OCI-LY1 (cell line): ENCODE data around the gene DPH1.

Experiments used
- H2AFZ ChIP-seq: fragments of 200-600 bp; sonication (generic), shearing (Covaris generic); 2 replicates; pipeline ENCODE4 v1.6.0; 2014; ENCODE audit warnings: antibody characterized with exemption, mild to moderate bottlenecking, low read length
- H3F3A ChIP-seq: fragments of 200-600 bp; sonication (generic), shearing (Covaris generic); 2 replicates; pipeline ENCODE4 v1.6.0; 2014; ENCODE audit warnings: mild to moderate bottlenecking, antibody characterized with exemption, low read length, moderate library complexity; ENCODE audit not compliant: insufficient read depth
- H3K27ac ChIP-seq: fragments of 200-600 bp; sonication (generic); 2 replicates; pipeline ENCODE4 v1.5.1; 2014; ENCODE audit warnings: low read length, mixed run types, mild to moderate bottlenecking, low read depth; ENCODE audit not compliant: poor library complexity, severe bottlenecking
- H3K27me3 ChIP-seq: fragments of 200-600 bp; sonication (generic); 2 replicates; pipeline ENCODE4 v1.6.0; 2014; ENCODE audit warnings: antibody characterized with exemption, mild to moderate bottlenecking, low read length, moderate library complexity; ENCODE audit not compliant: insufficient read depth
- H3K36me3 ChIP-seq: fragments of 200-600 bp; sonication (generic); 2 replicates; pipeline ENCODE4 v1.6.1; 2014; ENCODE audit warnings: mild to moderate bottlenecking, antibody characterized with exemption, low read length, moderate library complexity, mixed read lengths; ENCODE audit not compliant: insufficient read depth
- H3K4me1 ChIP-seq: fragments of 200-600 bp; sonication (generic); 2 replicates; pipeline ENCODE4 v1.5.1; 2014; ENCODE audit warnings: mild to moderate bottlenecking, low read length, moderate library complexity; ENCODE audit not compliant: insufficient read depth, severe bottlenecking
- H3K4me2 ChIP-seq: fragments of 200-600 bp; sonication (generic), shearing (Covaris generic); 2 replicates; pipeline ENCODE4 v1.6.1; 2014; ENCODE audit warnings: low read length
- H3K4me3 ChIP-seq: fragments of 200-600 bp; sonication (generic); 2 replicates; pipeline ENCODE4 v1.5.1; 2014; ENCODE audit warnings: low read length, low read depth, mild to moderate bottlenecking, mixed read lengths; ENCODE audit not compliant: poor library complexity, severe bottlenecking
- H3K79me2 ChIP-seq: fragments of 200-600 bp; shearing (Covaris generic); 2 replicates; pipeline ENCODE4 v1.6.1; 2016; ENCODE audit warnings: mixed run types, low read length, mixed read lengths; ENCODE audit not compliant: insufficient read depth
- H3K9ac ChIP-seq: fragments of 200-600 bp; sonication (generic), shearing (Covaris generic); 2 replicates; pipeline ENCODE4 v1.6.1; 2014; ENCODE audit warnings: mild to moderate bottlenecking, low read length, mixed read lengths
- H3K9me2 ChIP-seq: fragments of 200-600 bp; sonication (generic), shearing (Covaris generic); 2 replicates; pipeline ENCODE4 v1.6.1; 2014; ENCODE audit warnings: low read depth, mild to moderate bottlenecking, low read length, mixed read lengths
- H3K9me3 ChIP-seq: fragments of 200-600 bp; shearing (Covaris generic); 2 replicates; pipeline ENCODE4 v1.6.1; 2014; ENCODE audit warnings: low read length, mixed read lengths
- H4K20me1 ChIP-seq: fragments of 200-600 bp; sonication (generic), shearing (Covaris generic); 2 replicates; pipeline ENCODE4 v1.6.0; 2016; ENCODE audit warnings: mild to moderate bottlenecking, low read length; ENCODE audit not compliant: insufficient read depth
- EZH2 ChIP-seq: fragments of 200-600 bp; sonication (generic), shearing (Covaris generic); IDR thresholded peaks from 2 replicates; pipeline ENCODE4 v1.8.0; 2017; ENCODE audit warnings: borderline replicate concordance, mixed run types, mild to moderate bottlenecking, antibody characterized with exemption, low read length, moderate library complexity, mixed read lengths
- TF ChIP-seq, protein P1 (sequence below): fragments of 200-600 bp; sonication (generic), shearing (Covaris generic); IDR thresholded peaks from 2 replicates; pipeline ENCODE4 v1.5.1; 2017; ENCODE audit warnings: mild to moderate bottlenecking, antibody characterized with exemption, low read length, moderate library complexity, mixed read lengths

The DPH1 gene

DNA sequence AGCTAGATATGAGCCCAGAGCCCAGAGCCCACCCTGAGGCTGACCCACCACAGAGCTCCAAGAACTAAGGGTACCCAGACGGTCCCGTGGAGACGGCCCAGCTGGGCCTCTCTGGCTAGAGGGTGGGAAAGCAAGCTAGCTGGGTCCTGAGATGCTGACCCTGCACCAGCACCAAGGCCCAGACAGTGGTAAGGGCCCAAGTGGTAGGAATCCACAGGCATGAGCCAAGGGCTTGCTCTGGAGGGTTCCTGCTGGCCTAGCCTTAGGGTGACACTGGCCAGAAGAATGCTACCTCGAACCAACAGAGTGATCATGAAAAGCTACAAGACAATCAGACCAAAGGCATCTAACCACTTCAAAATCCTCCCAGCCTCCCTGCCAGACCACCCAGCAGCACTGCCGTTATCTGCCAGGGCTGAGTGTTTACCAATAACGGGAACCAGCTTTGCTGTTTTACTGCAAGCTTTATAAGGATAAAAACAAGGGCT is 38.1 kb downstream of the DPH1 start:
- H2AFZ ChIP-seq: no peak overlapping the region
- H3K4me3 ChIP-seq: no peak overlapping the region
- no peak overlapping the region for H3K9ac ChIP-seq
- H3K4me1 ChIP-seq: peaks cover 39% of the 10 kb centered on the region
- no peaks in the 10 kb centered on the region for H3K9me2 ChIP-seq
- H3K27ac ChIP-seq: no peak overlapping the region
- no peaks in the 10 kb centered on the region for H3K9me3 ChIP-seq
- no peaks in the 10 kb centered on the region for H4K20me1 ChIP-seq
- no peaks in the 10 kb centered on the region for H3K27me3 ChIP-seq
- no peaks in the 10 kb centered on the region for H3F3A ChIP-seq
- no peak overlapping the region for H3K4me2 ChIP-seq
- TF ChIP-seq EZH2: no peak
- TF ChIP-seq, protein P1, sequence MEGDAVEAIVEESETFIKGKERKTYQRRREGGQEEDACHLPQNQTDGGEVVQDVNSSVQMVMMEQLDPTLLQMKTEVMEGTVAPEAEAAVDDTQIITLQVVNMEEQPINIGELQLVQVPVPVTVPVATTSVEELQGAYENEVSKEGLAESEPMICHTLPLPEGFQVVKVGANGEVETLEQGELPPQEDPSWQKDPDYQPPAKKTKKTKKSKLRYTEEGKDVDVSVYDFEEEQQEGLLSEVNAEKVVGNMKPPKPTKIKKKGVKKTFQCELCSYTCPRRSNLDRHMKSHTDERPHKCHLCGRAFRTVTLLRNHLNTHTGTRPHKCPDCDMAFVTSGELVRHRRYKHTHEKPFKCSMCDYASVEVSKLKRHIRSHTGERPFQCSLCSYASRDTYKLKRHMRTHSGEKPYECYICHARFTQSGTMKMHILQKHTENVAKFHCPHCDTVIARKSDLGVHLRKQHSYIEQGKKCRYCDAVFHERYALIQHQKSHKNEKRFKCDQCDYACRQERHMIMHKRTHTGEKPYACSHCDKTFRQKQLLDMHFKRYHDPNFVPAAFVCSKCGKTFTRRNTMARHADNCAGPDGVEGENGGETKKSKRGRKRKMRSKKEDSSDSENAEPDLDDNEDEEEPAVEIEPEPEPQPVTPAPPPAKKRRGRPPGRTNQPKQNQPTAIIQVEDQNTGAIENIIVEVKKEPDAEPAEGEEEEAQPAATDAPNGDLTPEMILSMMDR: no peak
- H3K79me2 ChIP-seq: no peaks in the 10 kb centered on the region
- H3K36me3 ChIP-seq: peaks cover 14% of the 10 kb centered on the region

GRCh38 chr17:2068519-2069051 is 38.6 kb downstream of the DPH1 start:
- Histone ChIP-seq H2AFZ (no peak overlapping the region), H4K20me1 (no peaks in the 10 kb centered on the region)

GRCh38 chr17:2070241-2071023 is 40.5 kb downstream of the DPH1 start:
- no peaks in the 10 kb centered on the region for H3K79me2 ChIP-seq
- H3K9me3 ChIP-seq: no peaks in the 10 kb centered on the region
- H3K27me3 ChIP-seq: no peaks in the 10 kb centered on the region
- no peaks in the 10 kb centered on the region for H3F3A ChIP-seq
- no peak overlapping the region for H3K4me2 ChIP-seq
- TF ChIP-seq, protein P1: no peak; the same call in 1 of the 2 replicates
- peaks cover 5% of the 10 kb centered on the region; the same call in 1 of the 2 replicates for H3K36me3 ChIP-seq
- H3K9me2 ChIP-seq: no peaks in the 10 kb centered on the region
- H3K9ac ChIP-seq: no peak overlapping the region; the same call in 1 of the 2 replicates
- H3K27ac ChIP-seq: peak overlapping the region; percentile 48
- peaks cover 19% of the 10 kb centered on the region for H3K4me1 ChIP-seq
- no peak overlapping the region for H3K4me3 ChIP-seq
- no peak overlapping the region for H2AFZ ChIP-seq
- H4K20me1 ChIP-seq: no peaks in the 10 kb centered on the region

More at GRCh38 chr17:2068519-2069051, 38.6 kb downstream of the DPH1 start:
- Histone ChIP-seq H3K4me2 (no peak overlapping the region), H3F3A (no peaks in the 10 kb centered on the region), H3K36me3 (peaks cover 9% of the 10 kb centered on the region; the same call in 1 of the 2 replicates), H3K27me3 (no peaks in the 10 kb centered on the region), H3K4me1 (peaks cover 35% of the 10 kb centered on the region), H3K27ac (peak overlapping the region; percentile 3), H3K4me3 (no peak overlapping the region), H3K9me2 (no peaks in the 10 kb centered on the region), H3K9ac (no peak overlapping the region), H3K79me2 (no peaks in the 10 kb centered on the region), H3K9me3 (no peaks in the 10 kb centered on the region)
- TF ChIP-seq, protein P1: no peak
- no peak for TF ChIP-seq EZH2
